ENCODE results near the gene UCHL3. TPM values are rescaled to one million over a fixed set of nuclear protein-coding genes. Genes with fewer than 3 reads are reported as not detected.
A peak's percentile ranks its signal among the peaks of the same experiment; 100 is the strongest.
"Not testable (repeated sequence)": the region's sequence is repeated elsewhere in the genome, so short reads cannot be mapped to it uniquely, and the experiment has no call there.

The UCHL3 gene
- total RNA-seq, 1 donor from 2014 or later: 8.4 TPM

- Histone ChIP-seq H3K9me3 (ENCODE audit: control insufficient read depth in 3 of 3, low read length in 3 of 3) (no peaks in the 10 kb centered on the region), H3K27ac (ENCODE audit: low read depth, low read length) (no peak overlapping the region), H3K4me1 (ENCODE audit: control insufficient read depth in 3 of 3, insufficient read depth in 3 of 3, low read length in 3 of 3) (no peaks in the 10 kb centered on the region), H3K9ac (ENCODE audit: low read depth in 1 of 3, low read length in 3 of 3) (no peak overlapping the region), H3K27me3 (ENCODE audit: control insufficient read depth in 3 of 3, insufficient read depth in 3 of 3, low read length in 3 of 3) (no peaks in the 10 kb centered on the region), H3K36me3 (ENCODE audit: control insufficient read depth in 3 of 3, insufficient read depth in 3 of 3, low read length in 3 of 3) (no peaks in the 10 kb centered on the region), H3K4me3 (ENCODE audit: low read length in 3 of 3) (no peak overlapping the region)
Measured at GRCh38 chr13:75518439-75519088, 31.0 kb upstream of the UCHL3 start.

- Histone ChIP-seq H3K4me1 (ENCODE audit: control insufficient read depth in 3 of 3, insufficient read depth in 3 of 3, low read length in 3 of 3) (no peaks in the 10 kb centered on the region), H3K4me3 (ENCODE audit: low read length in 3 of 3) (no peak overlapping the region), H3K27me3 (ENCODE audit: control insufficient read depth in 3 of 3, insufficient read depth in 3 of 3, low read length in 3 of 3) (no peaks in the 10 kb centered on the region), H3K9me3 (ENCODE audit: control insufficient read depth in 3 of 3, low read length in 3 of 3) (no peaks in the 10 kb centered on the region), H3K27ac (ENCODE audit: low read depth, low read length) (no peak overlapping the region), H3K36me3 (ENCODE audit: control insufficient read depth in 3 of 3, insufficient read depth in 3 of 3, low read length in 3 of 3) (peaks cover 0 to 6% (median 3%) of the 10 kb centered on the region in 3 donors), H3K9ac (ENCODE audit: low read depth in 1 of 3, low read length in 3 of 3) (no peak overlapping the region)
Measured at GRCh38 chr13:75521956-75522355, 27.6 kb upstream of the UCHL3 start.

DNA sequence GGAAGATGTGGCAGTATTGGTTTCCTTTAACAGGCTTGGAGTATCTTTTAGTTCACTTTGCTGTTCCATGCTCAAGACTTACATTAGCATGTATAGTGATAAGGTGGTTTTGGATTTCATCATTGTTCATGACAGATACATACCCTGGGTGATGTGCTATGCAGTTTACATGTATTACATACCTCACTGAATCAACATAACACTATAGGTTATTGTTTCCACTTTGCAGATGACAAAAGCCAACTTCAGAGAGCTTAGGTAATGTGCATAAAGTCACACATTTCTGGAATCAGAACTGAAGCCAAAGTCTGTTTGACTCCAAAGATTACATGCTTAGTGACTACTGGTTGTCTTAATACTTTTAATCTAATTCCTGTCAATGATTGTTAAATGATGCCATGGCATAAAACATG, 19.0 kb upstream of the UCHL3 start:
- Histone ChIP-seq H3K36me3 (ENCODE audit: control insufficient read depth in 3 of 3, insufficient read depth in 3 of 3, low read length in 3 of 3) (peaks cover 6 to 16% (median 9%) of the 10 kb centered on the region in 3 donors), H3K27ac (ENCODE audit: low read depth, low read length) (no peak overlapping the region), H3K9ac (ENCODE audit: low read depth in 1 of 3, low read length in 3 of 3) (no peak overlapping the region), H3K27me3 (ENCODE audit: control insufficient read depth in 3 of 3, insufficient read depth in 3 of 3, low read length in 3 of 3) (no peaks in the 10 kb centered on the region), H3K9me3 (ENCODE audit: control insufficient read depth in 3 of 3, low read length in 3 of 3) (no peaks in the 10 kb centered on the region), H3K4me1 (ENCODE audit: control insufficient read depth in 3 of 3, insufficient read depth in 3 of 3, low read length in 3 of 3) (no peaks in the 10 kb centered on the region), H3K4me3 (ENCODE audit: low read length in 3 of 3) (no peak overlapping the region)

DNA sequence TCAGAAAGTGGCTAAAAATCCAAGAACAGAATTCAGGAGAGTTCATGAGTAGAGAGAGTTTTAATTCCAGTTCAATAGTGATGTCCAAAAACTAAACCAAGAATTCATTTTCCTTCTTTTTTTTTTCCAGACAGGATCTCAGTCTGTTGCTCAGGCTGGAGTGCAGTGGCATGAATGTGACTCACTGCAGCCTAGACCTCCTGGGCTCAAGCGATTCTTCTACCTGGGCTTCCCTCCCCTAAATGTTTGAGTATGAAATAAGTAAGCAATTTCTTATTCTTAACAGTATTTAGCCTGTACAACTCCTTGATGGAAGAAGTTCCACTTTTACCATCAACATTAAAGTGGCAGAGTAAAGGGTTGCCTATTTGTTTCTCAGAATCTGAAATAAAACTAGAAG, 15.7 kb upstream of the UCHL3 start:
- Histone ChIP-seq H3K36me3 (ENCODE audit: control insufficient read depth in 3 of 3, insufficient read depth in 3 of 3, low read length in 3 of 3) (peaks cover 6 to 13% (median 6%) of the 10 kb centered on the region in 3 donors), H3K4me3 (ENCODE audit: low read length in 3 of 3) (no peak overlapping the region), H3K9ac (ENCODE audit: low read depth in 1 of 3, low read length in 3 of 3) (no peak overlapping the region), H3K27ac (ENCODE audit: low read depth, low read length) (no peak overlapping the region), H3K4me1 (ENCODE audit: control insufficient read depth in 3 of 3, insufficient read depth in 3 of 3, low read length in 3 of 3) (peaks cover 3 to 9% (median 8%) of the 10 kb centered on the region in 3 donors), H3K27me3 (ENCODE audit: control insufficient read depth in 3 of 3, insufficient read depth in 3 of 3, low read length in 3 of 3) (no peaks in the 10 kb centered on the region), H3K9me3 (ENCODE audit: control insufficient read depth in 3 of 3, low read length in 3 of 3) (no peaks in the 10 kb centered on the region)

- H3K27ac ChIP-seq (ENCODE audit: low read depth, low read length): peak within 1 kb of the TSS; percentile 49
- H3K9ac ChIP-seq (ENCODE audit: low read depth in 1 of 3, low read length in 3 of 3): peak within 1 kb of the TSS; percentile 90 to 95 (median 92)
- peaks cover 6 to 13% (median 6%) of the 10 kb centered on the region in 3 donors for H3K36me3 ChIP-seq (ENCODE audit: control insufficient read depth in 3 of 3, insufficient read depth in 3 of 3, low read length in 3 of 3)
- H3K4me1 ChIP-seq (ENCODE audit: control insufficient read depth in 3 of 3, insufficient read depth in 3 of 3, low read length in 3 of 3): peaks cover 3 to 9% (median 8%) of the 10 kb centered on the region in 3 donors
- no peaks in the 10 kb centered on the region for H3K27me3 ChIP-seq (ENCODE audit: control insufficient read depth in 3 of 3, insufficient read depth in 3 of 3, low read length in 3 of 3)
- H3K9me3 ChIP-seq (ENCODE audit: control insufficient read depth in 3 of 3, low read length in 3 of 3): no peaks in the 10 kb centered on the region
- H3K4me3 ChIP-seq (ENCODE audit: low read length in 3 of 3): peak within 1 kb of the TSS; percentile 93 to 98 (median 96)
Measured at GRCh38 chr13:75537401-75538365, 11.9 kb upstream of the UCHL3 start, which contains the start of gene COMMD6. TSS of gene COMMD6 (minus strand) at chr13:75537841. CDS start at chr13:75537805, 36 bp downstream.

DNA sequence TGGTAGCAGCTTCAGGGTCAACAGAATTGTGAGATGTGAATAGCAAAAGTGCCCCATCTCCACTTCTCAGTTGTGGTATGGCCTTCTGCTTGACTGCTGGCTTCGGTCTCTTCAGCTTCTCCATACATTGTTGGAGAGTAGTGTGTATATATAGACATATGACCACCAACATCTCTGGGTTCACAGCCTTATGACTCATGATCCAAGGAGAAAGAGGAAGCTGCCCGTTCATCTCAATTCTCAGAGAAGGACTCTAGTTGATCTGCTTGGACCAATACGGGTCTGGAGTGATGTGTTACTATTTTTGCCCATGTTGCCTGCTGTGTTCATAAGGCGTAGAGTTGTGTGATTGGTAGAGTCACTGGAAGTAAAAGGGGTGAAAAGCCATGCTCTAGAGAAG, 8.3 kb upstream of the UCHL3 start:
- Histone ChIP-seq H3K4me1 (ENCODE audit: control insufficient read depth in 3 of 3, insufficient read depth in 3 of 3, low read length in 3 of 3) (peaks cover 3 to 9% (median 8%) of the 10 kb centered on the region in 3 donors), H3K36me3 (ENCODE audit: control insufficient read depth in 3 of 3, insufficient read depth in 3 of 3, low read length in 3 of 3) (peaks cover 0 to under 1% (median 0%) of the 10 kb centered on the region in 3 donors), H3K9me3 (ENCODE audit: control insufficient read depth in 3 of 3, low read length in 3 of 3) (no peaks in the 10 kb centered on the region), H3K9ac (ENCODE audit: low read depth in 1 of 3, low read length in 3 of 3) (no peak overlapping the region), H3K27me3 (ENCODE audit: control insufficient read depth in 3 of 3, insufficient read depth in 3 of 3, low read length in 3 of 3) (no peaks in the 10 kb centered on the region), H3K27ac (ENCODE audit: low read depth, low read length) (no peak overlapping the region), H3K4me3 (ENCODE audit: low read length in 3 of 3) (no peak overlapping the region)

GRCh38 chr13:75541961-75542360, 7.6 kb upstream of the UCHL3 start:
- Histone ChIP-seq H3K27me3 (ENCODE audit: control insufficient read depth in 3 of 3, insufficient read depth in 3 of 3, low read length in 3 of 3) (no peaks in the 10 kb centered on the region), H3K27ac (ENCODE audit: low read depth, low read length) (no peak overlapping the region), H3K4me3 (ENCODE audit: low read length in 3 of 3) (no peak overlapping the region), H3K4me1 (ENCODE audit: control insufficient read depth in 3 of 3, insufficient read depth in 3 of 3, low read length in 3 of 3) (peaks cover 0 to 6% (median 4%) of the 10 kb centered on the region in 3 donors), H3K9me3 (ENCODE audit: control insufficient read depth in 3 of 3, low read length in 3 of 3) (no peaks in the 10 kb centered on the region), H3K36me3 (ENCODE audit: control insufficient read depth in 3 of 3, insufficient read depth in 3 of 3, low read length in 3 of 3) (no peaks in the 10 kb centered on the region), H3K9ac (ENCODE audit: low read depth in 1 of 3, low read length in 3 of 3) (no peak overlapping the region)

GRCh38 chr13:75544681-75545330, 4.8 kb upstream of the UCHL3 start:
- Histone ChIP-seq H3K4me3 (ENCODE audit: low read length in 3 of 3) (no peak overlapping the region), H3K9ac (ENCODE audit: low read depth in 1 of 3, low read length in 3 of 3) (no peak overlapping the region), H3K36me3 (ENCODE audit: control insufficient read depth in 3 of 3, insufficient read depth in 3 of 3, low read length in 3 of 3) (no peaks in the 10 kb centered on the region), H3K9me3 (ENCODE audit: control insufficient read depth in 3 of 3, low read length in 3 of 3) (no peaks in the 10 kb centered on the region), H3K27ac (ENCODE audit: low read depth, low read length) (no peak overlapping the region), H3K4me1 (ENCODE audit: control insufficient read depth in 3 of 3, insufficient read depth in 3 of 3, low read length in 3 of 3) (peaks cover 4 to 8% (median 6%) of the 10 kb centered on the region in 3 donors), H3K27me3 (ENCODE audit: control insufficient read depth in 3 of 3, insufficient read depth in 3 of 3, low read length in 3 of 3) (no peaks in the 10 kb centered on the region)

GRCh38 chr13:75545386-75545785, 4.2 kb upstream of the UCHL3 start:
- H3K36me3 ChIP-seq (ENCODE audit: control insufficient read depth in 3 of 3, insufficient read depth in 3 of 3, low read length in 3 of 3); H3K9ac ChIP-seq (ENCODE audit: low read depth in 1 of 3, low read length in 3 of 3); H3K4me3 ChIP-seq (ENCODE audit: low read length in 3 of 3); H3K27me3 ChIP-seq (ENCODE audit: control insufficient read depth in 3 of 3, insufficient read depth in 3 of 3, low read length in 3 of 3); H3K27ac ChIP-seq (ENCODE audit: low read depth, low read length); H3K9me3 ChIP-seq (ENCODE audit: control insufficient read depth in 3 of 3, low read length in 3 of 3): not testable (repeated sequence)
- H3K4me1 ChIP-seq (ENCODE audit: control insufficient read depth in 3 of 3, insufficient read depth in 3 of 3, low read length in 3 of 3): peaks cover 8 to 11% (median 10%) of the 10 kb centered on the region in 3 donors

Measured in skeletal muscle tissue (tissue), 4 donors.